ENCODE results near the gene HOXB3.

DNA sequence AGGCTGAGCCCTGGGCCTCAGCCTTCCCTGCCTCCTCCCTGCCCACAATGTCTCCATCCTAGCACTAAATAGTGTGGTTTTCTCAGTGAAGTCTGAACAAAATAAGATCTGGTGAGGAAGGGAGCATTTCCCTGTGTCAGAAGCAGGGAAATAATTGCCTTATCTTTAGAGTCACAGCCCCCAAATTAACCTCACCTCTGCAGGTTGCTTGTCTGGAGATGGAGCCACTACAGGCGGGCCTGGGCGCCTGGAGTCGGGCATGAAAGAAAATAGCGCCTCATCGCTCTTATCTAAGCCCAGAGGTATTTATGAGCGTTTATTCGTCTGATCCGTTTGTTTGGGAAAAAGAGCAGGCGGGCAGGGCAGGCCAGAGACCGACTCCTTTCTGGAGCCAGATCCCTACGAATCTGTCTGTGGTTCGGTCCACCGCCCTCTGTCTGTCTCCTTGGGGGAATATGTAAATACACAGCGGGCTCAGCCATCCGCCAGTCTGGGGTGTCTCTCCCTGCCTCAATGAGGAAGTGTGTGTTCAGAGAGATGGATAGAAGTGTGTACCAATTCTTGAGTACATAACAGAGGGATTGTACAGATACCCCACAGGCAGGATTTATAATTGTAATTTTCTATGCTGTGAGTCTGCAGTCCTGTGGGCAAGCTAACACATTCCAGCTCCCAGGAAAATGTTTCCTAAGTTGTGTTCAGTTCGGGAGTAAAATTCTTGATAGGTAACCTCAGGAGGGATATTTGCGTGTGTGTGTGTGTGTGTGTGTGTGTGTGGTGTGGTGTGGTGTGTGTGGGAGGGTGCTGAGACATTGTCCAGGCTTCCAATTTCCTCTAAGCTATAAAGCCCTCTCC, 10.4 kb upstream of the HOXB3 start:
- TF ChIP-seq, protein P1, sequence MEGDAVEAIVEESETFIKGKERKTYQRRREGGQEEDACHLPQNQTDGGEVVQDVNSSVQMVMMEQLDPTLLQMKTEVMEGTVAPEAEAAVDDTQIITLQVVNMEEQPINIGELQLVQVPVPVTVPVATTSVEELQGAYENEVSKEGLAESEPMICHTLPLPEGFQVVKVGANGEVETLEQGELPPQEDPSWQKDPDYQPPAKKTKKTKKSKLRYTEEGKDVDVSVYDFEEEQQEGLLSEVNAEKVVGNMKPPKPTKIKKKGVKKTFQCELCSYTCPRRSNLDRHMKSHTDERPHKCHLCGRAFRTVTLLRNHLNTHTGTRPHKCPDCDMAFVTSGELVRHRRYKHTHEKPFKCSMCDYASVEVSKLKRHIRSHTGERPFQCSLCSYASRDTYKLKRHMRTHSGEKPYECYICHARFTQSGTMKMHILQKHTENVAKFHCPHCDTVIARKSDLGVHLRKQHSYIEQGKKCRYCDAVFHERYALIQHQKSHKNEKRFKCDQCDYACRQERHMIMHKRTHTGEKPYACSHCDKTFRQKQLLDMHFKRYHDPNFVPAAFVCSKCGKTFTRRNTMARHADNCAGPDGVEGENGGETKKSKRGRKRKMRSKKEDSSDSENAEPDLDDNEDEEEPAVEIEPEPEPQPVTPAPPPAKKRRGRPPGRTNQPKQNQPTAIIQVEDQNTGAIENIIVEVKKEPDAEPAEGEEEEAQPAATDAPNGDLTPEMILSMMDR (IDR thresholded peaks at IDR 0.05): no peak
- peak in 1 of 4 donors; percentile 9 for TF ChIP-seq POLR2AphosphoS5 (IDR thresholded peaks at IDR 0.05)
- no peak for TF ChIP-seq POLR2A (IDR thresholded peaks at IDR 0.05)
- no peak for TF ChIP-seq EP300 (IDR thresholded peaks at IDR 0.05)

Data from sigmoid colon (tissue), 4 donors.